A673 (cell line): ENCODE results near the gene KCNK6. TPM values are rescaled to one million over a fixed set of nuclear protein-coding genes. Genes with fewer than 3 reads are reported as not detected.

Source experiments
- BruUV-seq: library from RNA; stranded (reverse); fragments of 400-500 nt; replicated peaks from 2 replicates; lab custom pipeline; 2021; lab: Mats Ljungman, UMichigan
- CTCF ChIA-PET: fragments of 300-600 bp; sonication (Branson Sonifier 250); formaldehyde crosslinking; loops from one replicate; lab custom pipeline; 2022; ENCODE audit warnings: antibody characterized with exemption; lab: Charles Lee
- POLR2A ChIA-PET: fragments of 300-600 bp; sonication (Branson Sonifier 250); formaldehyde crosslinking; loops from one replicate; lab custom pipeline; 2022; ENCODE audit warnings: antibody characterized with exemption; ENCODE audit not compliant: low non-redundant PET; lab: Charles Lee
- DNase-seq: peaks from one replicate; pipeline ENCODE4 v3.0.0-alpha.2; 2015; ENCODE audit warnings: low spot score
- H3K27ac ChIP-seq: fragments of 200-600 bp; sonication (generic); 2 replicates; pipeline ENCODE4 v1.5.1; 2016; ENCODE audit warnings: mixed run types, low read depth, mild to moderate bottlenecking, mixed read lengths, antibody characterized with exemption, low read length; ENCODE audit not compliant: poor library complexity, severe bottlenecking
- H3K27me3 ChIP-seq: fragments of 200-600 bp; sonication (generic); replicated peaks from 2 replicates; pipeline ENCODE4 v1.6.1; 2017; ENCODE audit warnings: mixed run types, low read depth, mild to moderate bottlenecking, mixed read lengths, antibody characterized with exemption, low read length; ENCODE audit not compliant: insufficient read depth, poor library complexity
- H3K36me3 ChIP-seq: fragments of 200-600 bp; sonication (generic); 2 replicates; pipeline ENCODE4 v1.6.1; 2016; ENCODE audit warnings: mixed run types, mild to moderate bottlenecking, mixed read lengths, antibody characterized with exemption, low read length; ENCODE audit not compliant: insufficient read depth, poor library complexity, severe bottlenecking
- H3K4me1 ChIP-seq: fragments of 200-600 bp; sonication (generic); 2 replicates; pipeline ENCODE4 v1.6.1; 2017; ENCODE audit warnings: mixed run types, mild to moderate bottlenecking, mixed read lengths, antibody characterized with exemption, low read length; ENCODE audit not compliant: insufficient read depth, poor library complexity, severe bottlenecking
- H3K4me3 ChIP-seq: fragments of 200-600 bp; sonication (generic); 2 replicates; pipeline ENCODE4 v1.5.1; 2016; ENCODE audit warnings: low read depth, mixed run types, mild to moderate bottlenecking, mixed read lengths, low read length; ENCODE audit not compliant: poor library complexity, severe bottlenecking
- H3K9me3 ChIP-seq: fragments of 200-600 bp; sonication (generic); 2 replicates; pipeline ENCODE4 v1.6.1; 2016; ENCODE audit warnings: mixed run types, low read depth, mild to moderate bottlenecking, mixed read lengths, antibody characterized with exemption, low read length; ENCODE audit not compliant: poor library complexity, severe bottlenecking
- EZH2 ChIP-seq: fragments of 200-600 bp; sonication (generic); IDR thresholded peaks from 2 replicates; pipeline ENCODE4 v1.6.1; 2017; ENCODE audit warnings: borderline replicate concordance, low read depth, mild to moderate bottlenecking, mixed read lengths, antibody characterized with exemption, low read length; ENCODE audit not compliant: poor library complexity, severe bottlenecking
- intact Hi-C: fragments of 100-400 bp; cut with micrococcal nuclease; formaldehyde crosslinking; loops from one replicate; pipeline ENCODE4 v1.10.0; 2022; ENCODE audit not compliant: unreplicated experiment
- total RNA-seq: library from RNA; stranded (reverse); gene quantifications from 2 replicates; pipeline ENCODE4 v1.2.3, GENCODE V29; 2021
- TF ChIP-seq, protein P1 (sequence below): fragments of 300-800, 200-600 bp; sonication (generic); conservative IDR thresholded peaks from 2 replicates; pipeline ENCODE4 v1.5.1; 2017; ENCODE audit warnings: low read depth, mild to moderate bottlenecking, antibody characterized with exemption, low read length, moderate library complexity, mixed read lengths

The KCNK6 gene
- total RNA-seq, 1 experiment from 2014 or later, result not detected

GRCh38 chr19:38340927-38341326 is 21.3 kb downstream of the KCNK6 start:
- Histone ChIP-seq H3K27me3 (no peaks in the 10 kb centered on the region), H3K4me1 (no peaks in the 10 kb centered on the region), H3K27ac (no peak overlapping the region), H3K9me3 (no peaks in the 10 kb centered on the region), H3K4me3 (no peak overlapping the region), H3K36me3 (no peaks in the 10 kb centered on the region)
- TF ChIP-seq, protein P1, sequence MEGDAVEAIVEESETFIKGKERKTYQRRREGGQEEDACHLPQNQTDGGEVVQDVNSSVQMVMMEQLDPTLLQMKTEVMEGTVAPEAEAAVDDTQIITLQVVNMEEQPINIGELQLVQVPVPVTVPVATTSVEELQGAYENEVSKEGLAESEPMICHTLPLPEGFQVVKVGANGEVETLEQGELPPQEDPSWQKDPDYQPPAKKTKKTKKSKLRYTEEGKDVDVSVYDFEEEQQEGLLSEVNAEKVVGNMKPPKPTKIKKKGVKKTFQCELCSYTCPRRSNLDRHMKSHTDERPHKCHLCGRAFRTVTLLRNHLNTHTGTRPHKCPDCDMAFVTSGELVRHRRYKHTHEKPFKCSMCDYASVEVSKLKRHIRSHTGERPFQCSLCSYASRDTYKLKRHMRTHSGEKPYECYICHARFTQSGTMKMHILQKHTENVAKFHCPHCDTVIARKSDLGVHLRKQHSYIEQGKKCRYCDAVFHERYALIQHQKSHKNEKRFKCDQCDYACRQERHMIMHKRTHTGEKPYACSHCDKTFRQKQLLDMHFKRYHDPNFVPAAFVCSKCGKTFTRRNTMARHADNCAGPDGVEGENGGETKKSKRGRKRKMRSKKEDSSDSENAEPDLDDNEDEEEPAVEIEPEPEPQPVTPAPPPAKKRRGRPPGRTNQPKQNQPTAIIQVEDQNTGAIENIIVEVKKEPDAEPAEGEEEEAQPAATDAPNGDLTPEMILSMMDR, result no peak
- TF ChIP-seq EZH2, result no peak
- ChIA-PET POLR2A (no interaction called here), CTCF (no interaction called here)
- intact Hi-C loops, result no loop called here
- no peak for DNase-seq
- BruUV-seq, result no TSS peak

DNA sequence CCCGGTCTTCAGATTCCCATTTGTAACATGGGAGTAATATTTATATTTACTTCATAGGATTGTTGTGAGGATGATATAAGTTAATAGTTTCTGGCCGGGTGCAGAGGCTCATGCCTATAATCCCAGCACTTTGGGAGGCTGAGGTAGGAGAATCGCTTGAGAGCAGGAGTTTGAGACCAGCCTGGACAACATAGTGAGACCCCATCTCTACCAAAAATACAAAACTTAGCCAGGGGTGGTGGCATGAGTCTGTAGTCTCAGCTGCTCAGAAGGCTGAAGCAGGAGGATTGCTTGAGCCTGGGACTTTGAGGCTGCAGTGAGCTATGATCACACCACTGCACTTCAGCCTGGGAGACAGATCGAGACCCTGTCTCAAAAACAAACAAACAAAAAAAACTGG is 27.2 kb downstream of the KCNK6 start:
- no peaks in the 10 kb centered on the region for H3K36me3 ChIP-seq
- ChIA-PET POLR2A (no interaction called here), CTCF (no interaction called here)
- no TSS peak for BruUV-seq
- no peak overlapping the region for H3K27ac ChIP-seq
- DNase-seq, result no peak
- no peaks in the 10 kb centered on the region for H3K4me1 ChIP-seq
- H3K9me3 ChIP-seq, result no peaks in the 10 kb centered on the region
- intact Hi-C loops, result no loop called here
- no peak overlapping the region for H3K4me3 ChIP-seq
- H3K27me3 ChIP-seq, result no peaks in the 10 kb centered on the region
- TF ChIP-seq EZH2, result no peak
- TF ChIP-seq, protein P1, result no peak

DNA sequence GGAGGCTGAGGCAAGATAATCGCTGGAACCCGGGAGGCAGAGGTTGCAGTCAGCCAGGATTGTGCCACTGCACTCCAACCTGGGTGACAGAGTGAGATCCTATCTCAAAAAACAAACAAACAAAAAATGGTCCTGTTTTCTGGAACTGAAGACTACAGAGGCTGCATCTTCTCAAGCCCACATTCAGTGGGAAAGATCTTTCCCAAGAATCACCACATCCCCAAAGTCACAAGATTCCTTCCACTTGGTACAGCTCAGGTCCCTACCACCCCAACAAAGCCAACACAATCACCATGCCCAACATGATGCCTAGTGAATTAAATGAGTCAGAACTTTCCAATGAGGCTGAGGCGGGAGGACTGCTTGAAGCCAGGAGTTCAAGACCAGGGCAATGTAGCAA is 31.2 kb downstream of the KCNK6 start:
- POLR2A ChIA-PET, result no interaction called here
- H3K4me1 ChIP-seq, result no peaks in the 10 kb centered on the region
- H3K27ac ChIP-seq, result no peak overlapping the region
- intact Hi-C loops, result no loop called here
- no peak overlapping the region for H3K4me3 ChIP-seq
- no TSS peak for BruUV-seq
- DNase-seq, result no peak
- H3K36me3 ChIP-seq, result no peaks in the 10 kb centered on the region
- TF ChIP-seq, protein P1, result no peak
- TF ChIP-seq EZH2, result no peak
- no peaks in the 10 kb centered on the region for H3K9me3 ChIP-seq
- H3K27me3 ChIP-seq, result no peaks in the 10 kb centered on the region
- CTCF ChIA-PET, result no interaction called here
